DOHH2 (cell line): Measurements from ENCODE around the gene TEX14.

Experiments
- CTCF ChIP-seq: fragments of 200-600 bp; sonication (generic); IDR thresholded peaks from one replicate; pipeline ENCODE4 v1.5.1; 2014; ENCODE audit warnings: antibody characterized with exemption, mild to moderate bottlenecking, low read depth, low read length; ENCODE audit not compliant: poor library complexity, severe bottlenecking
- EZH2phosphoT487 ChIP-seq: fragments of 200-600 bp; sonication (generic); IDR thresholded peaks from 2 replicates; pipeline ENCODE4 v1.6.1; 2017; ENCODE audit warnings: borderline replicate concordance, mild to moderate bottlenecking, antibody characterized with exemption, low read length, moderate library complexity, mixed read lengths

- TF ChIP-seq CTCF = no peak
- TF ChIP-seq EZH2phosphoT487 = no peak
Measured at GRCh38 chr17:58660621-58661020, 31.2 kb downstream of the TEX14 start.
